ENCODE results near the gene HSP90AB1. TPM values are rescaled to one million over a fixed set of nuclear protein-coding genes. Genes with fewer than 3 reads are reported as not detected.

Gene HSP90AB1
- total RNA-seq, 1 experiment from 2014 or later = 2,544 TPM

DNA sequence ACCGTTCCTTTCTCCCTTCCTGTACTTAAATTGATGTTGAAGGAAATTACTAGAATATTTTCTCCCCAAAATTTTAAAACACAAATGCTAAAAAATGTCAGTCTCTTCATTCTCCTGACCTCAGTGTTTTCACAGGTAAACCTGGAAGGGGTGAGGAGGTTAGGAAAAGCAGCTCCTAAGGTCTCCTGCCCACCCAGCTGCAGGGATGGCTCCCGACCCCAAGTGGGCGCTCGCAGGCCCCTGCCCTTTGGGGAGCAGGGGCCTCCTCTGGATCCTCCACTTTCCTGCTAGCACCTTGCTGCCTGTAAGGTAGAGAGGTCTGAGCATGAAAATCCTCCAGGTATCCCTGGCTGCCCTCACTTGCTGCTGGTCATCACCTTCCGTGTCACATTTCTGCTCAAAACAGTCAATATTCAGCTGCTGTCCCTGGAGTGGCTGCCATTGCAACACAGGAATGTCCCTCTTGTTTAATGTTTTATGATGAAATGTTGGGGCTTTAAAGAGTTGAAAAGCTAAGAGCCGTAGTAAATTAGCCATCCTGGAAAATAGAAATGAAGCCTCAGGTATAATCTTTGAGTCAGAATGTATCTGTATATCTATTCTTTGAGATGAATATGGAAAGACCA lies 10.9 kb upstream of the HSP90AB1 start:
- DNase-seq (ENCODE audit: low spot score) = no peak

DNA sequence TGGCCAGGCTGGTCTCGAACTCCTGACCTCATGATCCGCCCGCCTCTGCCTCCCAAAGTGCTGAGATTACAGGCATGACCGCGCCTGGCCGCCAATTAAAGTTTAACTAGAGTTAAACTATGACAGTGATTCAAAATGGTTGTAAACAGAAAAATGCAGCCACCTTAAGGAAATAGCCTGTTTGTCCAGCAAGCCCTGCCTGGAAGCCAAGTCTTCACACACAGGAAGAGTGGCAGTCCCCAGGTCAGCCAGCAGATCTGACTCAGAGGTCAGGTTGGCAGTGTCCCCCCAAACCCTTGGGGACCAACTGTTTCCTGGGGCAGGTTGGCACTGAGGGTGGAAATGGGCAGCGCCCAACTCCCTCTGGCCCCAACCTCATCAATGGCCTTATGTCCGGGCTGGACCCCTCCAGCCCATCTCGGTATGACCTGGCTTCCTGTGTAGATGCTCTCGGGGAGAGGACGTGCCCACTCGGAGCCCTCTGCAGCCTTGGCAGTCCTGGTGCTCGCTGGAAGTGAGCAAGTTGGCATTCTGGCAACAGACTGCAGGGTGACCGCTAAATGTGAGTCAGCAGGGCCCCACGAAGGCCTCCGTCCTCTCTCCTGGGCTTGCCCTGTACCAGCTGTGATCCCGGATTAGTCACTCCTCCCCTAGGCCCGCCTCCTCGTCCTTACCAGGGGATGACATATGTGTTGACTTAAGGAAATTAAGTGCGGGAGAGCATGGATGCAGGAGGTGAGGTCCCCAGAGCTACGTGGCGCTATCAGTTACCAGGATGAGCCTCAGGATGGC lies 9.7 kb upstream of the HSP90AB1 start:
- peak; percentile 100 for DNase-seq (ENCODE audit: low spot score)

DNA sequence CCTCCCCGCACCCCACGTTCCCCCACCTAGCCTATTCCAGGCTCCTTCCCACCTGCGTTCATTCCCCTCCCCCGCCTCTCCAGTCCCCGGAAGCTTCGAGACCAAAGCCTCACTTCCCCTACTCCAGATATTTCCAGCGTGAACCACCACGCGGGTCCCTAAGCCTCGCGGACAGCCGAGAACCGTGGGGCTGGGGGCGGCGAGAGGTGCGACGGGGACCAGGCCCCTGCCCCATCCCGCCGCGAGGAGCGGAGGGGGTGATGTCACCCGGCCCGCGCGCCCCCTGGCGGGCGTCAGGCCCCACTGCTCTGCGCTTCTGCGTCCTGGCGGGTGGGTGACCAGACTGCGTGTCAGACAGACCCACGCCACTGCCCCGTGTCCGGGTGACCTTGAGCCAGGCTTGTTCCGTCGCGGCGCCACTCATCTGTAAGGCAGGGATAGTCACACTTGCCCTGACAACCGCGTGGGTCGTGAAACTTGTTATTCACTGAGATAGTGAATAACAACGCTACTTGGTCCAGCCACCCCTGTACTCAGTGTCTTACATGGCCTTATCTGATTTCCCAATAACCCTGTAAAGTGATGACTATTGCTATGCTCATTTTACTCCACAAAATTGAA lies 9.0 kb upstream of the HSP90AB1 start:
- DNase-seq (ENCODE audit: low spot score) = peak; percentile 67

DNA sequence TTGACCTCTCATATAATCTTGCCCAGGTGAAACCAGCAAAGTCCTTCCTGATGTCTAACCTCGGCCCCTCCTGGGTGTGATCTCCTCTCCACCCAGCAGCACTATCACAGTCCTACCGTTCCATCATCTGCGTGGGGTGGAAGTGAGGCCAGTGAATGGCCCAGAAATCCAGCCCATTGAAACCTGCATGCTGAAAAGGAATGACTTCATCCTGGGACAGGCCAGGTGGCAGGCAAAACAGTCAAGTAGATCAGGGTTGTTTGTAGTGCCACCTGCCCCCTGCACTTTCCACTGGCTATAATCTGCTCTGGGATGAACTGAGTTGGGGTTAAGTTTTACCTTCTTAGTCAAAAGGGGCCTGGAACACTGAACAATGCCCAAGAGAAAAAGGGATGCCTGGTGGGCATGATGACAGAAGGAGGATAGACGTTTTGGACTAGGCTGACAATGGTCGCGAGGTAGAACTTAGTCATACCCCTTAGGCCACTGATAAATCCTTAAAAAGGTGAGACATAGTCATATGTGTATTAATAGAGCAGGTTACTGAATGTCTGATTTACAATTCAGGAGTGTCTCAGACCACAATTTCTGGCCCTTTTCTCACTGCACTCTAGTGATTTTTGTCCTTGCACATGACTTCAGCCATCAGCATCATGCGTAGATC lies 8.1 kb upstream of the HSP90AB1 start:
- no peak for DNase-seq (ENCODE audit: low spot score)

DNA sequence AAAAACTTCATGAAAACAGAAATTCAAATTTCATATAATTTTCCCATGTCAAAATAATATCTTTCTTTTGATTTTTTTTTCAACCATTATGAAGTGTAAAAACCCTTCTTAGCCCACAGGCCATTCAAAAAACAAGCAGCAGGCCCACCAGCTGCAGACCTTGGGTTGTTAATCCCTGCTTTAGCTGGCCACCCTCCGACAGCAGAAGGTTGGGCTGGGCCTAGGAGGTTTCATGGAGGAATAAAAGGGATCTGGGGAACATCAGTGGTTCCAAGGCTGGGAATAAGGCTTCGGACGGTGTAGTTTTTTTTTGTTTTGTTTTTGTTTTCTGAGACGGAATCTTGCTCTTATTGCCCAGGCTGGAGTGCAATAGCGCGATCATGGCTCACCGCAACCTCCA lies 3.6 kb upstream of the HSP90AB1 start:
- DNase-seq (ENCODE audit: low spot score) = no peak

DNA sequence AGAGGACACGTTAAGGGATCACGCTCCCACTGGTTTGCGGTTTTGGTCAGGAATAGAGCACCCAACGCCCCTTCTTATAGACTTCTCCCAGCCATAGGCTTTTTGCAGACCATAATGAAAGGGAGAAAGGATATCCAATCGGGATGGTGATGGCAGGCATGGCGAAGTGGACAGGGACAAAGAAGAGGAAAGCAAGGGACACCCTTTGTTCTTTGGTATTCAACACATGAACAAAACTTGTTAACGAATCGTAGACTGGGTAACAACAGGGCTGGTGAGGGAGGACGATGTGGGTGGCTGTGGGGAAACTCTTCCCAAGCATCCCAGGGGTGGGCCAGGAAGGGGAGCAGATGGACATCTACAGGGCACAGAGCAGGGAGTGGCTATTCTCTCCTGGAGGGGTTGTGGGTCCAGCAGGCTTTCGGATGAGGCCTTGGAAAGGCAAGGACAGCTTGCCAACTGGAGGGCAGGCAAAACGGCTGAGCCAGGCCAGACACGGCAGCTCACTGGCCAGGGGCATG lies 1.4 kb upstream of the HSP90AB1 start:
- no peak for DNase-seq (ENCODE audit: low spot score)

DNA sequence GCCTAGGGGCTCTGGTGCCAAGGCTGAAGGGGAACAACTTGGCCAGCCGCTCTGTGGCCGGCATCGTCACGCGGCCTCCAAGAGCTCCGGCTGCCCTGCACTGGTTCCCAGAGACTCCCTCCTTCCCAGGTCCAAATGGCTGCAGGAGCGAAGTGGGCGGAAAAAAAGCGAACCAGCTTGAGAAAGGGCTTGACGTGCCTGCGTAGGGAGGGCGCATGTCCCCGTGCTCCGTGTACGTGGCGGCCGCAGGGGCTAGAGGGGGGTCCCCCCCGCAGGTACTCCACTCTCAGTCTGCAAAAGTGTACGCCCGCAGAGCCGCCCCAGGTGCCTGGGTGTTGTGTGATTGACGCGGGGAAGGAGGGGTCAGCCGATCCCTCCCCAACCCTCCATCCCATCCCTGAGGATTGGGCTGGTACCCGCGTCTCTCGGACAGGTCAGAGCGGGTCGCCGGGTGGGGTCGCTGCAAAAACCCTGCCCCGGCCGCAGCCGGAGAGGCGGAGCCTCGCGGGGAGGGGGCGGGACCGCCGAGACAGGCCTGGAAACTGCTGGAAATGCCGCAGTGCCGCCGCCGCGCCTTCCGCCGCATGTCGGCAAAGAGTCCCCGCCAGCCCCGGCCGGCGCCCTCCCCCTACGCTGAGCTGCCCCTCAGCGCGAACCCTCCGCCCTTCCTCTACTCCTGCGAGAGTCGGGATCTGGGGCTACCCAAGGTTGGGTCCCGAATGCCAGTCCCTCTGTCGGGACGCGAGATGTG lies 814 bp upstream of the HSP90AB1 start:
- DNase-seq (ENCODE audit: low spot score) = peak; percentile 71

DNA sequence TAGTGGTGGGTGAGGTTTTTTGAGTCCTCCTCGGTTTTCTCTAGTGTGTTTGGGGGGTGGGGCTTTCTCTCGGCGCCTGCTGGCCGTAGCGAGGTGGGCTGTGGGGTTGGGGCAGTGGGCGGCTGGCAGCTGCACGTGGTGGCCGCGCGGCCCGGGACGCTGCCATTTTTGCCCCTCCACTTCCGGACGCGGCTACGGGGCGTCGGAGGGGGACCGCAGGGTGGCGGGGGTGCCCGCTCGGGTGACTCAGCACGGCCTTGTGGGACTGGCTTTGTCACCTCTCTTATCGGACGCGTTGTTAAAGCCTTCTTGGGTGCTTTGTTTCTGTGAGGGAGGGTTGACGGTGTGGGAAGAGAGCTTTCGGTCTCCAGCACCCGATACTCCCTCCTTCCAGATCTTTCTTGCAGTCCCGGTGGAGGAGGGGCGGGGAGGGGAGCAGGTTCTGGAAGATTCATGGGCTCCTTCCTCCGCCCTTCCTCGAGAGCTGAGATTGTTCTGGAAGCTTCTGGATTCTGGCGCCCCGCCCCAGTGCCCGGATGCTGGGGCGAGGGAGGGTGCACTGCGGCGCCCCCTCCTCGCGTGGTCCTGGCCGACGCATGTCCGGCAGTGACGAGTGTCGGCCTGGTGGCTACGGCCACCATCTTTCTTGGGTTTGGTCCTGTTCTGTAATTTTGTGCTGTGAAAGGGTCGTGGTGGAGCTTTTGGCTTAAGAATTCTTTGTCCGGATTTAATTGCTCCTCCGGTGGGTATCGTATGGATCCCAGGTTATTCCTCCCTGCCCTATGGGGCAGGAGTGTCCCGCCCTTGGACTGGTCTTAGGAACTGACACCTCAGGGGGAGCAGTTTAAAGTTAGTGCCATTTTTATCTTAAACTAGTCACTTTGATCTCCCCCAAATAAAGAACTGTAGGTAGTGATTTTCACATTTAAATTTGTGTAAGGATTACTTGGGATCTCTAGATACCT lies 719 bp downstream of the HSP90AB1 start:
- DNase-seq (ENCODE audit: low spot score) = peak; percentile 68

DNA sequence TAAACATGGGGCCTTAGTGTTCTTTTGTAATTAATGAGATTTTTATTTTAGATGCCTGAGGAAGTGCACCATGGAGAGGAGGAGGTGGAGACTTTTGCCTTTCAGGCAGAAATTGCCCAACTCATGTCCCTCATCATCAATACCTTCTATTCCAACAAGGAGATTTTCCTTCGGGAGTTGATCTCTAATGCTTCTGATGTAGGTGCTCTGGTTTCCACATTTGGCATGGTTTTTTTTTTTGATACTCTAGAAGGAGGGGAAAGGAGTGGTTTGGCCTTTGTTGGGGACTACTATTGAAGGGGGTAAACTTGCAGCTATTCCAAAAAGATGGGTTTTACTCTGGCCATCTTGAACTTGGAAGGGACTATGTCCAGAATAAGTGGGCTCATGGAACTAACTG lies 1.7 kb downstream of the HSP90AB1 start:
- DNase-seq (ENCODE audit: low spot score) = no peak

DNA sequence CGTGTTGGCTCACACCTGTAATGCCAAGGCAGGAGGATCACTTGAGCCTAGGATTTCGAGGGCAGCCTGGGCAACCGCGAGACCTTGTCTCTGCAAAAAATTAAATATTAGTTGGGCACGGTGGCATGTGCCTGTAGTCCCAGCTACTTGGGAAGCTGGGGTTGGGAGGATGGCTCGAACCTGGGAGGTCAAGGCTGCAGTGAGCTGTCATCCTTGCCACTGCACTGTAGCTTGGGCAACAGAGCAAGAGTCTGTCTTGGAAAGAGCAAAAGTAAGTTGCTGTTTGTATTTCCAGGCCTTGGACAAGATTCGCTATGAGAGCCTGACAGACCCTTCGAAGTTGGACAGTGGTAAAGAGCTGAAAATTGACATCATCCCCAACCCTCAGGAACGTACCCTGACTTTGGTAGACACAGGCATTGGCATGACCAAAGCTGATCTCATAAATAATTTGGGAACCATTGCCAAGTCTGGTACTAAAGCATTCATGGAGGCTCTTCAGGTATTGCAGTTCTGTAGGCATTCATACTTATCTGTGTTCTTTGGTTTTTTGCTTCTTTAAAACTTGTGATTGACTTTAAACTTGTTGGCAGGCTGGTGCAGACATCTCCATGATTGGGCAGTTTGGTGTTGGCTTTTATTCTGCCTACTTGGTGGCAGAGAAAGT lies 2.3 kb downstream of the HSP90AB1 start:
- DNase-seq (ENCODE audit: low spot score) = no peak

DNA sequence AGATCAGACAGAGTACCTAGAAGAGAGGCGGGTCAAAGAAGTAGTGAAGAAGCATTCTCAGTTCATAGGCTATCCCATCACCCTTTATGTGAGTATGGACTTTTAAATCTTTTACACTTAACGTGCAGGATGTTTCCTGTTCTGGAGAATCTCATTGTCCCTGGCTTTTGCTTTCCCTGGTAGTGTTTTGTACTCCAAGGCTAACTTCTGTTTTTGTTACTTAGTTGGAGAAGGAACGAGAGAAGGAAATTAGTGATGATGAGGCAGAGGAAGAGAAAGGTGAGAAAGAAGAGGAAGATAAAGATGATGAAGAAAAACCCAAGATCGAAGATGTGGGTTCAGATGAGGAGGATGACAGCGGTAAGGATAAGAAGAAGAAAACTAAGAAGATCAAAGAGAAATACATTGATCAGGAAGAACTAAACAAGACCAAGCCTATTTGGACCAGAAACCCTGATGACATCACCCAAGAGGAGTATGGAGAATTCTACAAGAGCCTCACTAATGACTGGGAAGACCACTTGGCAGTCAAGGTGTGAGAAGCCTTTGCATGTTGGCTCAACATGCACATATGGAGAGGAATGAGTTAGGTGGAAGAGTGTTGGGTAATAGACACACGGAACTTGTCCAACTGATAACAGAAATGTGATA lies 3.3 kb downstream of the HSP90AB1 start:
- no peak for DNase-seq (ENCODE audit: low spot score)

DNA sequence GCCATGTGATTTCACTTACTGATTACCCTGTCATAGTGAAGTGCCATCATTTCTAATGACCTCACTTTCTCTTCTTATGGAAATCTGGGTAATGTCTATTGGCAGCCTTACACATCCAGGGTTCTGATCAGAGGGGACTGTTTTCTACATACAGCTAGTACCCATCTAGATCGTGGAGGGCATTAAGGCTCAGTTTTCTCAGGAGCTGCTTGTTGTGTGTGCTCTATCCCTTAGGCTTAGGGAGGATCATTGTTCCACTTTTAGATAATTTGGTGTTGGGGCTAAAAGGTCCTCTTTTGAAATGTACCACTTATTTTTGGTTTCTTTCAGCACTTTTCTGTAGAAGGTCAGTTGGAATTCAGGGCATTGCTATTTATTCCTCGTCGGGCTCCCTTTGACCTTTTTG lies 3.8 kb downstream of the HSP90AB1 start:
- DNase-seq (ENCODE audit: low spot score) = no peak

DNA sequence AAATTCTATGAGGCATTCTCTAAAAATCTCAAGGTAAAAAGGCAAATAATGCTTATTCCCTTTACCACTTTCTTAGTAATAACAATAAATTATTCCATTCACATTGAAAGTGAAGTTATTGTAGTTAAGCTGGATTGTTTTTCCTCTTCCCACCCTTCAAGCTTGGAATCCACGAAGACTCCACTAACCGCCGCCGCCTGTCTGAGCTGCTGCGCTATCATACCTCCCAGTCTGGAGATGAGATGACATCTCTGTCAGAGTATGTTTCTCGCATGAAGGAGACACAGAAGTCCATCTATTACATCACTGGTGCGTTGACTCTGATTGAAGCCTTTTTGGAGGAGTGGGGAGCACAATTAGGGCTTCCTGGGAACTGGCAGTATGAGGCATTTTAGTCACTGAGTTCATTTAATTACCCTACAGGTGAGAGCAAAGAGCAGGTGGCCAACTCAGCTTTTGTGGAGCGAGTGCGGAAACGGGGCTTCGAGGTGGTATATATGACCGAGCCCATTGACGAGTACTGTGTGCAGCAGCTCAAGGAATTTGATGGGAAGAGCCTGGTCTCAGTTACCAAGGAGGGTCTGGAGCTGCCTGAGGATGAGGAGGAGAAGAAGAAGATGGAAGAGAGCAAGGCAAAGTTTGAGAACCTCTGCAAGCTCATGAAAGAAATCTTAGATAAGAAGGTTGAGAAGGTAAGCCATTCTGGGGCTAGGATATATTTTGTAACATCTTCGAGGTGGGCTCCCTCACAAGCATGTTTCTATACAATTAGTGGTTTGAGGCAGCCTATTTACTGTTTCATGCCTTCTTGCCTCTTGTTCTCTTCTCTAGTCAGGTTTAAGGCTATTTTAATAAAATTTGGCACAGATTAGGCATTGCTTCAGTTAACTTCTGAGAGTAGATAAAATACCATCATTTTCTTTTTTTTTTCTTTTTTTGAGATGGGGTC lies 4.9 kb downstream of the HSP90AB1 start:
- no peak for DNase-seq (ENCODE audit: low spot score)

DNA sequence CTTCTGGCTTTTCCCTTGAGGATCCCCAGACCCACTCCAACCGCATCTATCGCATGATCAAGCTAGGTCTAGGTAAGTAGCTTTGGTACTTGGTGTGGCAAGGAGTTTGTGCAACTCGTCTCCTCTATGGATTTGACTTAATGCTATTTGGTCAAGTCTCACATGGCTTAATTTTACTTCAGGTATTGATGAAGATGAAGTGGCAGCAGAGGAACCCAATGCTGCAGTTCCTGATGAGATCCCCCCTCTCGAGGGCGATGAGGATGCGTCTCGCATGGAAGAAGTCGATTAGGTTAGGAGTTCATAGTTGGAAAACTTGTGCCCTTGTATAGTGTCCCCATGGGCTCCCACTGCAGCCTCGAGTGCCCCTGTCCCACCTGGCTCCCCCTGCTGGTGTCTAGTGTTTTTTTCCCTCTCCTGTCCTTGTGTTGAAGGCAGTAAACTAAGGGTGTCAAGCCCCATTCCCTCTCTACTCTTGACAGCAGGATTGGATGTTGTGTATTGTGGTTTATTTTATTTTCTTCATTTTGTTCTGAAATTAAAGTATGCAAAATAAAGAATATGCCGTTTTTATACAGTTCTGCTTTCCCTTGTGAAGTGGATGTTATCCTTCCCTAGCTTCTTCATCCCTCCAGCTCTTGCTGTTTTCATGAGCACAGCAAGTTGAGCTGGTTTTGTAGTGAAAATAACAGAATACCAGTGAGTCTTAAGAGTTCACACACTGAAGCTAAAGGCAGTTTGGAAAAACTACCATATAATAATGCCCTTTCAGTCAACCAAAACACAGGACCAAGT lies 6.6 kb downstream of the HSP90AB1 start:
- DNase-seq (ENCODE audit: low spot score) = peak; percentile 69

DNA sequence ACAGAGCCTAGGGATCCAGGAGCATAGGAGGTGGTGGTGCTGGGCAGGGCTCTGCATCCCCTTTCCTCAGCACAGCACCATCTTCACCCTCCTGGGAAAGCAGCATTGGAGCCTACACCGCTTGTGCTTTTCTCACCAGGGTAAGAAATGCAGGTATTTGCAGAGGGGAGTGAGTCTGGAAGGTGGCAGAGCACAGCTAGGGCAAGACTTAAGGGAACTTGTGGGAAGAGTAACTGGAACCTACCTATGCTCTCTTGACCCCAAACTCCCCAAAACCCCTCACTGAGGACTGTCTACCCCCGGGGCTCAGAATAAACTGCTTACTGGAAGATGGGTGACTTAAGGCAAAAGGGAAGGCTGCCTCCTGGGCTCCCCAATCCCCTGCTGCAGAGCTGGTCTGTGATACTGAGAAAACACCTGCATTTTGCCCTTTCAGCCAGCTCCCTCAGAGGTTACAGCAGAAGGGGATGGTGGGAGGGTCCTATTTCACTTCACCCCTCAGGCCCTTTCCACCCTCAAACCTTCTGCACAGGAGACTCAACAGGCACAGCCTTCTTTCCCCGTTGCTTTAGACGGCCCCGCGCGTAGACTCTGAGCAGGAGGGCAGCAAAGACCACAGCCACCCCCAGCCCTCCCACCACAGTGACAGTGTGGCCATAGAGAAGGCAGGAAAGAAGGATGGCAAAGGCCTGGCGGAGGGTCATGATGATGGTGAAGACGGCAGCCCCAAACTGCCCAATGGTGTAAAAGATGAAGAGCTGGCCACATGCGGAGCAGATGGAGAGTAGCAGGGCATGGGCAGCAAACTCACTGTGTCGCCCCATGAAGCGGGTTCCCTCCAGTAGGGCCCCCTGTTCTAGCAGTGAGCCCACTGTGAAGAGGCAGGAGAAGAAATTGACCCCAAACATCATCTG lies 7.5 kb downstream of the HSP90AB1 start:
- no peak for DNase-seq (ENCODE audit: low spot score)

All from A172 (cell line).